Hematopoietic multipotent progenitor cell treated with erythropoietin and hydrocortisone succinate and interleukin-3 and kit ligand, for 15 days (in vitro differentiated cells): ENCODE data around the gene POLA1.
"Not testable (repeated sequence)": the region's sequence is repeated elsewhere in the genome, so short reads cannot be mapped to it uniquely, and the experiment has no call there.

Experiments
- DNase-seq: peaks from one replicate; pipeline ENCODE4 v3.0.0-alpha.2; 2015; ENCODE audit warnings: low spot score

Gene POLA1

GRCh38 chrX:24693453-24694202 lies at the start of gene POLA1:
POLA1 (plus strand) TSS chrX:24693918; CDS start chrX:24693962, 44 bp downstream.
- DNase-seq, result peak; percentile 66

DNA sequence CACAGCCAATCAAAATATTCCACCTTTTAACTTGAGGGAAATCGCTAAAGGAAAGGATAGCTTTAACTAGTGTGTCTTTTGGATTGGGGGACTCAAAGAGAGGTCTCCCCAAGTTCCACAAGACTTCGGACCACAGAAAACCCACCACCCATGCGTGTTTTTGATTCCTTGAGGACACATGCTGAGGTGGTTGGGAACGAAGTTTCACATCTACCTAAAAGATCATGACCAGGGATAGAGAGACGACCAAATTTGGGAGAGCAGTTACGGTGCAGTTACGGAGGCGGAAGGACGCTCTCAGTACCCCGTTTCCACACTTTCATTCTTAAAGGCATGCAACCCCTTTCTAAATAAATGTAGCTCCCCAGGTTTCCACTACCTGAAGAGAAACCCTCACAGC lies 47.7 kb upstream of the POLA1 start:
- DNase-seq, result peak; percentile 36

- no peak for DNase-seq
These were observed 47.0 kb upstream of the POLA1 start for GRCh38 chrX:24646745-24647182.

DNA sequence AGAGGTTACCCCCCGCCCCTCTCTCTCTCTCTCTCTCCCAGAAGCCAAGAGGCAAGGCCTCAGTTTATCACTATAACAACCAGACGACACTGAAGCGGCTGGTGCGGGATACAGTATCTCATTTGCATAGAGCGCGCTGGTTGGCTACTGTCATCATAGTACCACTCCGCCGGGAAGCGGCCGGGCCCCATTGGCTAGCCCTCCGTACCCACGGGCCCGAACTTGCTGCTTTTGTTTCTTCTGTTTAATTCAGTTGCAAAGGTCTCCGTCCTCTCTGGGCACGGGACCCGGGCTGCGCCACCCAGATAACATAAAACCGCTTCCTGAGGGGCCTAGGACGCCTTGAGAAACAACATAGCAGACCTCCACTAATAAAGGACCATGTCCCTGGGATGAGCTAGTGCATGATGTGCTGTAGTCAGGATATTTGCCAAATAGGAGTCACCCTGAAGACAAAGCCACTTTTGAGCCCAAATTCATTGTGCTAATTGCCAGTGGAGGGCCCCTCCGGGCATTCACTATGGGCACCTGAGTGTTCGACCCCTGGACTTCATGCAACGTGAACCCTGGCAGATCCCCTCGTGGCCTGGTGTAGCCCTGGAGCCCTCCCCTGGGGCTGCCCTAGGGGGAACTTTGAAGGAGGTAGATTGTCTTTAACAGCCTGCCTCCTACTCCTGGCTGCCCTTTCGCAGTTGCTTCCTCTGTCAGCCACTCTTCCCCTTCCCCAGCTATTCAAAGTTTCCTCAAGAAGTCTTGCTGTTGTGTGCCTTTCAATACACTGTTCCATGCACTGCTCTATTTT lies 46.3 kb upstream of the POLA1 start, which contains the start of gene PCYT1B:
PCYT1B (minus strand) TSS at position 91 of the 802 bp plus-strand sequence. CDS start 242 bp downstream, outside the sequence.
- DNase-seq, result peak; percentile 79

- DNase-seq, result no peak
These were observed 45.2 kb upstream of the POLA1 start for GRCh38 chrX:24648495-24648894.

GRCh38 chrX:24651783-24652182 lies 41.9 kb upstream of the POLA1 start:
- no peak for DNase-seq

GRCh38 chrX:24655679-24656078 lies 38.0 kb upstream of the POLA1 start:
- not testable (repeated sequence) for DNase-seq

GRCh38 chrX:24657671-24658386 lies 35.9 kb upstream of the POLA1 start:
- no peak for DNase-seq

DNA sequence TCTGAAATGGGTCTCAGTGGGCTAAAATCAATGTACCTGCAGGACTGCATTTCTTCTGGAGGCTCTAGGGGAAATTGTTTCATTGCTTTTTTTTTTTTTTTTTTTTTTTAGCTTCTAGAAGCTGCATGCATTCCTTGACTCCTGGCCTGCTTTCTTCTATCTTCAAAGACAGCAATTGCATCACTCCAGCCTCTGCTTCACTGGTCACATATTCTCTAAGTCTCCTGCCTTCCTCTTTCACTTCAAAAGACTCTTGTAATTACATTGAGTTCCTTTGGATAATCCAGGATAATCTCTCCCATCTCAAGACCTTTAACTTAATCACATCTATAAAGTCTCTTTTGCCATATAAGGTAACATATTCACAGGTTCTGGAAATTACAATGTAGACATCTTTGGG lies 35.3 kb upstream of the POLA1 start:
- no peak for DNase-seq

DNA sequence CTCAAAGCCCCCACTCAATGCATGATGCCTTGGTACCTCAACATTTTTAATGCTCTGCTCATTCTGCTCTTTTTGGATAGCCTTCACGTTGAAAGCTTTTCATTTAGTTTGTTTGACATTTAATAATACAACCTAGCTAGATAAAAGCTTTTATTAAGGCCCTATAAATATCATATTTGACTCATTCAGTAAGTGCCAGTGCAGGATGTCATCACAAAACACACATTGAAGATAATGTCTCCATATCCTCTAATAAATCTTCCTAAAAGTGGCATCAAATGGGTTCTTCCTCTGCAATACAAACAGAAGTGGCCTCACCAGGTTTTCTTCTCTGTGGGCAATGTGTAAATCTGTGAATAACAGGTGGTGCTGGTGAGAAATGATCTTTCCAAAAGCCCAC lies 34.6 kb upstream of the POLA1 start:
- no peak for DNase-seq

GRCh38 chrX:24659646-24660045 lies 34.1 kb upstream of the POLA1 start:
- no peak for DNase-seq

DNA sequence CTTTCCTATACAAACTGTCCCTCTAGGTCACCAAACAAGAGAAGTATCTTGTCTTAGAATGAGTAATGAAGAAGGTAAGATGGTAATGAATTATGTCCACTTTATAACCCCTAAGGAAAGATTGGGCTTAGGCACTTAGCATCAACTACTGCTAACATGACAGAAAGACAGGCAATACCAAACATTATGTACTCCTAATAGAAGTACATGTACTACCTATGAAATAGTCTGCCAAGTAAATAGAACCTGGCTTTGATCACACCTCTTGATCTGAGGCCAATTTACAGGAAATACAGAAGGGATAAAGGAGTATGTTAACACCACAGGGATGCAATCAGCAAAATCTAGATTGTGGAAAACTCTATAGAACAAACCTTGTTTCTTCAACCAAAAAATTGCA lies 32.4 kb upstream of the POLA1 start:
- no peak for DNase-seq

GRCh38 chrX:24662352-24662751 lies 31.4 kb upstream of the POLA1 start:
- DNase-seq, result no peak

DNA sequence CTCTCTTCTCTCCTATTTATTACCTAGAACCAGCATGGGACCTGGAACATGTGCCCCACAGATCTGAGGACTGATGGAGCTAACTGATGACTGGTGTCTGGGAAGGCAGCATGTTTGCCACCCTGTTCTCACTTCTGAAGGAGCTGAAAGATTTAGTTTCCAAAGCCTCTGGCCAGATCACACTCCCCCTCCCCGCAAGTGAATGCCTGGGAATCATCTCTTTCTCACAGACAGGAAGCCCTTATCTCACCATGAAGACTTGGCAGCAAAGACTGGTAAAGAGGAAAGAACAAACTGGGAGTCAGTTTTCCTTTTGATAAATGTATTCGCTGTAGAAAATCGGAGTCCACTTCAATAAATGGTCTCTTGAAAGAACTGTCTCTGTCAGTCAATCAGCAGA lies 25.6 kb upstream of the POLA1 start:
- DNase-seq, result no peak

GRCh38 chrX:24672701-24673190 lies 21.0 kb upstream of the POLA1 start:
- DNase-seq, result no peak

DNA sequence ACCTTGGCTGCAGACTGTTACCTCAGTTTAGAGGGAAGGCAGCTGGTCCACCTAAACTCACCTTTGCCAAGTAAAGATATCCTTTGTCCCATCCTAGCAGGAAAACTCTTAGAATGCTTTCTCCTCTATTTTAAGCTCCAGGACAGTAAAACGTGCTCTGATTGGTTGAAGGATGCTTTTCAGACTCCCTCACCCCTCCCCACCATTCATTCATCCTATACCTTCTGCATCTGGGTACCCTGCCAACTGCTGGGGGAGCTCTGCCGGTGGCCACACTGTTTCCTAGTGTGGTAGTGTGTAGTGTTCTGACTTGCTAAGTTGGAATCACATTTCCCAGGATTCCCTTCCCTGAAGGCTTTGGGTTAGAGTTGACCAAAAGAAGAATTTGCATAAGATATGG lies 20.3 kb upstream of the POLA1 start:
- no peak for DNase-seq

- DNase-seq, result peak; percentile 31
These were observed 17.2 kb upstream of the POLA1 start for GRCh38 chrX:24676403-24677024.

- no peak for DNase-seq
These were observed 10.8 kb upstream of the POLA1 start for GRCh38 chrX:24682739-24683432.

DNA sequence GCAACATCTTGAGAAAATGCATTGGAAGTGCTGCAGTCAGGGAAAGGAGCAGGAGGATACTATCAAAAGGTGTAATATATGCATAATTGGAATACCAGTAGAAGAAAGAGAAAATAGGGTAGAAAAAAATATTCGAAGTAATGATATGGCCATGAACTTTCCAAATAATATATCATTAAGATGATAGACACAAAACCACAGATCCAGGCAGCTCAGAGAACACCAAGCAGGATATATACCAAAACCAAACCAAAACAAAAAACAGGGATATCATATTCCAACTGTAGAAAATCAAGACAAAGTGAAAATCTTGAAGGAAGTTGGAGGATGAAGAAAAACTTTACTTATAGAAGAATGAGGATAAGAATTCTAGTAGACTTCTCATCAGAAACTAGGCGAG lies 9.7 kb upstream of the POLA1 start:
- DNase-seq, result no peak

GRCh38 chrX:24692305-24692704 lies 1.4 kb upstream of the POLA1 start:
- no peak for DNase-seq

GRCh38 chrX:24694825-24695224 lies 1.1 kb downstream of the POLA1 start:
- DNase-seq, result no peak
